Cardiac fibroblast (primary cell): ENCODE data around the gene USP5.

Experiments
- DNase-seq, 2 donors: peaks; one replicate each; pipeline versions ENCODE4 v3.0.0 to v3.0.0-alpha.2; 2010; ENCODE audit warnings: low read depth in 2 of 2
- H3K4me3 ChIP-seq, 2 donors: replicated peaks in 1 of 2; 1 replicate in 1 of 2; 2 replicates in 1 of 2; pipeline ENCODE4 v1.5.1; 2011; ENCODE audit warnings: low read depth in 2 of 2, low read length in 2 of 2, mild to moderate bottlenecking in 2 of 2, moderate library complexity in 1 of 2
- TF ChIP-seq, protein P1 (sequence below): IDR thresholded peaks from one replicate; pipeline ENCODE4 v1.5.1; 2011; ENCODE audit warnings: low read depth, mild to moderate bottlenecking, low read length, inconsistent platforms

USP5 gene

DNA sequence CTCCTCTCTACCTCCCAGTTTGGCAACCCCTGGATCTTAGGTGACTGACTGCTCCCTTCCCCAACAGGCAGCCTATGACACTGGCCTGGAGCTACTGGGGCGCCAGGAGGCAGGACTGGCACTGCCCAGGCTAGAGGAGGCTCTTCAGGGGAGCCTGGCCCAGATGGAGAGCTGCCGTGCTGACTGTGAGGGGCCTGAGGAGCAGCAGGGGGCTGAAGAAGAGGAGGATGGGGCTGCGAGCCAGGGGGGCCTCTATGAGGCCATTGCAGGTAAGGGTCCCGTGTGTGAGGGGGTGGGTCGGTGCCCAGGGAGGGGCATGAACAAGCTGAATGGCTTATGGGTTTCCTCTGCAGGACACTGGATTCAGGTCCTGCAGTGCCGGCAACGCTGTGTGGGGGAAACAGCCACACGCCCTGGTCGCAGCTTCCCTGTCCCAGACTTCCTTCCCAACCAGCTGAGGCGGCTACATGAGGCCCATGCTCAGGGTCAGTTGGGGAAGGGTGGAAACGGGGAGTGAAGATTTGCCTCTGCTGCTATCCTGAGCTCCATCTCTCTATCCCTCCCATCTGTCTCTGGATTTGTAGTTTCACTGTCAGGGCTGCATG is 21.6 kb upstream of the USP5 start:
- TF ChIP-seq, protein P1, sequence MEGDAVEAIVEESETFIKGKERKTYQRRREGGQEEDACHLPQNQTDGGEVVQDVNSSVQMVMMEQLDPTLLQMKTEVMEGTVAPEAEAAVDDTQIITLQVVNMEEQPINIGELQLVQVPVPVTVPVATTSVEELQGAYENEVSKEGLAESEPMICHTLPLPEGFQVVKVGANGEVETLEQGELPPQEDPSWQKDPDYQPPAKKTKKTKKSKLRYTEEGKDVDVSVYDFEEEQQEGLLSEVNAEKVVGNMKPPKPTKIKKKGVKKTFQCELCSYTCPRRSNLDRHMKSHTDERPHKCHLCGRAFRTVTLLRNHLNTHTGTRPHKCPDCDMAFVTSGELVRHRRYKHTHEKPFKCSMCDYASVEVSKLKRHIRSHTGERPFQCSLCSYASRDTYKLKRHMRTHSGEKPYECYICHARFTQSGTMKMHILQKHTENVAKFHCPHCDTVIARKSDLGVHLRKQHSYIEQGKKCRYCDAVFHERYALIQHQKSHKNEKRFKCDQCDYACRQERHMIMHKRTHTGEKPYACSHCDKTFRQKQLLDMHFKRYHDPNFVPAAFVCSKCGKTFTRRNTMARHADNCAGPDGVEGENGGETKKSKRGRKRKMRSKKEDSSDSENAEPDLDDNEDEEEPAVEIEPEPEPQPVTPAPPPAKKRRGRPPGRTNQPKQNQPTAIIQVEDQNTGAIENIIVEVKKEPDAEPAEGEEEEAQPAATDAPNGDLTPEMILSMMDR, result no peak
- no peak for DNase-seq
- H3K4me3 ChIP-seq, result no peak overlapping the region

DNA sequence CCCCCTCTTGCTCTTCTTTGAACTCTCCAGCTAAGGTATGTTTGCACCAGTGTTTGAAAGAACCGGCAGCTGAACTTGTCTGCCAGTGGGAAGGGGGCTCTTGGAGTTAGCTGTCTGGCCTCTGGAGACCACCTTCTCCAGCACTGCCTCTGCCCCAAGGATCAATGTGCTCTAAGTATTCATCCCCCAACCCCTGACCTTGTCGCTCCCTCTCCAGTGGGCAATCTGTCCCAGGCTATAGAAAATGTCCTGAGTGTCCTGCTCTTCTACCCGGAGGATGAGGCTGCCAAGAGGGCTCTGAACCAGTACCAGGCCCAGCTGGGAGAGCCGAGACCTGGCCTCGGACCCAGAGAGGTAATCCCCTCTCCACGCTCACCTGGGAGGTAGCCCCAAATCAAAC is 21.0 kb upstream of the USP5 start:
- DNase-seq, result no peak
- TF ChIP-seq, protein P1, result no peak
- H3K4me3 ChIP-seq, result no peak overlapping the region

DNA sequence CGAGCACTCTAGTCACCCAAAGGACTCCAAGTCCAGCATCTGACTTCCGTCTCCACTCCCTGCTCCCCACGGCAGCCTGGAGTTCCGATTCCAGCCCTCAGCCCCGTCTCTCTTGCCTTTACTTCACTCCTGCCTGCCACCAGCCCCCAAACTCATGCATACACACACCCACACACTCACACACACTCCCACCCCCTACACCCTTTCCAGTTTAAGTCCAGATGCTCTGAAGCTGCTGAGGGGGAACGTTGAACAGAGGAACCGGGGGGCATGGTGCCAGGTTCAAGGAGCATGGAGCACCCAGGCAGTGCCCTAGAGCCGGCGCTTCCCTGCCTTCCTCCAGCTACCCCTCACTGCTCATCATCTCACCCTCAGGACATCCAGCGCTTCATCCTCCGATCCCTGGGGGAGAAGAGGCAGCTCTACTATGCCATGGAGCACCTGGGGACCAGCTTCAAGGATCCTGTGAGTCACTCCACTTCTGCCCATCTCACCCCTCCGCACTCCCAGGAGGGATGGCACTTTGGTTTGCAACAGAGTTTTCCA is 20.4 kb upstream of the USP5 start:
- no peak for DNase-seq
- TF ChIP-seq, protein P1, result no peak
- no peak overlapping the region for H3K4me3 ChIP-seq

DNA sequence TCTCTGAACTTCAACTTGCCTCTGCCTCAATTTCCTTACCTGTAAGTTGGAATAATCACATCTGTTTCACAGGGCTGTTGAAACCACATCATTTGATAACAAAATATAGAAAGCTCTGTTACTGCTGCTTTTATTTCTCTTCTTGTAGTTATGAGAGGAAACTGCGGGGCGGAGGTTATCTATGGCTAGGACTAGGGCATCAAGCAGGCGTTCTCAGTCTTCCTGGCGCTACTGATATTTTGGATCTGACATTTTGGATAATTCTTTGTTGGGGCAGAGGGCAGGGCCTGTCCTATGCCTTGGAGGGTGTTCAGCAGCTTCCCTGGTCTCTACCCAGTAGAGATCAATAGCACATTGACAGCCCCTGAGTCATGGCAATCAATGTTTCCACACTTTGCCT is 19.8 kb upstream of the USP5 start:
- TF ChIP-seq, protein P1, result no peak
- H3K4me3 ChIP-seq, result no peak overlapping the region
- DNase-seq, result no peak

DNA sequence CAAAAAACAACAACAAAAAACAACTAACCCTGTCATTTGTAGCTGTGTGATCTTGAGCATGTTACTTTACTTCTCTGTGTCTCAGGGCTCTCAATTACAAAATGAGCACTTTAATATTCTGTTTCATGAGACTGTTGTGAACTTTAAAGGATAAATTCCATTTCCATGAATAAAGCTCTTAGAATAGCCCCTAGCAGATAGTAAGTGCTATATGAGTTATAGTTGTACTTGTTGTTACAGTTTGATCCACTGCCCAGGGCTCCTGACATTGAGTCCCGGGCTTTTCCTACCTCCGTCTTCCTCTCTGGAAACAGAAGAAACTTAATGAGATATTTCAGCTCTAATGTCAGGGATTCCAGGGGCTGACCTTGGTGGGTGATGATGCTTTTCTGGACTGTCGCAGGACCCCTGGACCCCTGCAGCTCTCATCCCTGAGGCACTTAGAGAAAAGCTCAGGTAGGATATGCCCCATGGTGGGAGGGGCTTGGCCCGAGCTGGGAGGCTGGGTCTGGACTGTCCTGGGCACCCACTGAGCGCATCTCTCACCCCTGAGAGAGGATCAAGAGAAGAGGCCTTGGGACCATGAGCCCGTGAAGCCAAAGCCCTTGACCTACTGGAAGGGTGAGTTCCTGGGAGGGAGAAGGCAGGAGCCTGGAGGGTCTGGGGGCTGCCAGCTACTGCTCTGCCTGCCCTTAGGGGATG is 18.6 kb upstream of the USP5 start:
- DNase-seq, result no peak
- H3K4me3 ChIP-seq, result no peak overlapping the region
- TF ChIP-seq, protein P1, result no peak

DNA sequence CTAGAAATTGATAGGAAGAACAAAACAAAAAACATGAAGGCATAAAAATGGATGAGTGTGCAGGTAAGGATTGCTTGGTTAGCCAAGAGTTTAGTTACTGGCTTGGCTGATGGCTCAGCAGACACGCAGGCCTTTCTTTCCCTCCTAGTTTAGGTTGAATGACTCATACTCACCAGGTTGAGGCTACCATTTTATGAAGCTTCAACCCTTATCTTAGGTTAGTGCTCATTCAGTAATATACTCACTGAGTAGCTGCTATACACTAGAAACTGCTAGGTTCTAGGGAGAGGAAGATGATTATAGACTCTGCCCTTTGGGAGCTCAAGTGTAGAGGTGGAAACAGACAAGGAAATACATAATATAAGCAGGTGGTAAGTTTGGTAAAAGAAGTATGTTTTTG is 17.7 kb upstream of the USP5 start:
- DNase-seq, result no peak
- TF ChIP-seq, protein P1, result no peak
- no peak overlapping the region for H3K4me3 ChIP-seq
